Measurements from ENCODE around the gene GALNT2.

The GALNT2 gene

GRCh38 chr1:230237009-230237370 is 170.0 kb downstream of the GALNT2 start:
- DNase-seq (ENCODE audit: low read depth), result no peak
- H3K4me3 ChIP-seq (ENCODE audit: low read depth, low read length), result no peak overlapping the region
- no peak for TF ChIP-seq CTCF (IDR thresholded peaks at IDR 0.05; ENCODE audit: low read depth, low read length, missing control alignments)
- in situ Hi-C loops (cut with HindIII; ENCODE audit: low sequenced_read_pairs), result no loop called here

GRCh38 chr1:230237805-230238204 is 170.8 kb downstream of the GALNT2 start:
- TF ChIP-seq CTCF (IDR thresholded peaks at IDR 0.05; ENCODE audit: low read depth, low read length, missing control alignments), result no peak
- DNase-seq (ENCODE audit: low read depth), result no peak
- H3K4me3 ChIP-seq (ENCODE audit: low read depth, low read length), result no peak overlapping the region
- in situ Hi-C loops (cut with HindIII; ENCODE audit: low sequenced_read_pairs), result no loop called here

- no peak for DNase-seq (ENCODE audit: low read depth)
- in situ Hi-C loops (cut with HindIII; ENCODE audit: low sequenced_read_pairs), result no loop called here
- no peak for TF ChIP-seq CTCF (IDR thresholded peaks at IDR 0.05; ENCODE audit: low read depth, low read length, missing control alignments)
- no peak overlapping the region for H3K4me3 ChIP-seq (ENCODE audit: low read depth, low read length)
These were observed 173.5 kb downstream of the GALNT2 start for GRCh38 chr1:230240446-230241086.

- in situ Hi-C loops (cut with HindIII; ENCODE audit: low sequenced_read_pairs), result no loop called here
- H3K4me3 ChIP-seq (ENCODE audit: low read depth, low read length), result no peak overlapping the region
- no peak for TF ChIP-seq CTCF (IDR thresholded peaks at IDR 0.05; ENCODE audit: low read depth, low read length, missing control alignments)
- no peak for DNase-seq (ENCODE audit: low read depth)
These were observed 175.3 kb downstream of the GALNT2 start for GRCh38 chr1:230242326-230242725.

- TF ChIP-seq CTCF (IDR thresholded peaks at IDR 0.05; ENCODE audit: low read depth, low read length, missing control alignments), result no peak
- no peak overlapping the region for H3K4me3 ChIP-seq (ENCODE audit: low read depth, low read length)
- in situ Hi-C loops (cut with HindIII; ENCODE audit: low sequenced_read_pairs), result no loop called here
- DNase-seq (ENCODE audit: low read depth), result no peak
These were observed 176.1 kb downstream of the GALNT2 start for GRCh38 chr1:230243146-230243545.

GRCh38 chr1:230243583-230244353 is 176.7 kb downstream of the GALNT2 start:
- TF ChIP-seq CTCF (IDR thresholded peaks at IDR 0.05; ENCODE audit: low read depth, low read length, missing control alignments), result no peak
- in situ Hi-C loops (cut with HindIII; ENCODE audit: low sequenced_read_pairs), result no loop called here
- peak; percentile 43 for DNase-seq (ENCODE audit: low read depth)
- H3K4me3 ChIP-seq (ENCODE audit: low read depth, low read length), result no peak overlapping the region
